DND-41 (cell line): ENCODE measurements around the gene LIMK2.

Source experiments
- CTCF ChIP-seq: IDR thresholded peaks from 2 replicates; pipeline ENCODE4 v1.5.1; 2012; ENCODE audit warnings: borderline replicate concordance, low read length, moderate library complexity, mild to moderate bottlenecking; ENCODE audit not compliant: poor library complexity, severe bottlenecking; ENCODE audit errors: extremely low read depth
- EZH2 ChIP-seq: IDR thresholded peaks from 3 replicates; pipeline ENCODE4 v1.6.1; 2012; ENCODE audit warnings: borderline replicate concordance, low read depth, mild to moderate bottlenecking, moderate library complexity, low read length, inconsistent platforms; ENCODE audit not compliant: severe bottlenecking

GRCh38 chr22:31227186-31227585, 15.1 kb downstream of the LIMK2 start:
- TF ChIP-seq CTCF (no peak), EZH2 (no peak)
